A673 (cell line): Measurements from ENCODE around the gene ZNF630.

Source experiments
- EZH2 ChIP-seq: fragments of 200-600 bp; sonication (generic); IDR thresholded peaks from 2 replicates; pipeline ENCODE4 v1.6.1; 2017; ENCODE audit warnings: borderline replicate concordance, low read depth, mild to moderate bottlenecking, mixed read lengths, antibody characterized with exemption, low read length; ENCODE audit not compliant: poor library complexity, severe bottlenecking
- TF ChIP-seq, protein P1 (sequence below): fragments of 300-800, 200-600 bp; sonication (generic); conservative IDR thresholded peaks from 2 replicates; pipeline ENCODE4 v1.5.1; 2017; ENCODE audit warnings: low read depth, mild to moderate bottlenecking, antibody characterized with exemption, low read length, moderate library complexity, mixed read lengths

DNA sequence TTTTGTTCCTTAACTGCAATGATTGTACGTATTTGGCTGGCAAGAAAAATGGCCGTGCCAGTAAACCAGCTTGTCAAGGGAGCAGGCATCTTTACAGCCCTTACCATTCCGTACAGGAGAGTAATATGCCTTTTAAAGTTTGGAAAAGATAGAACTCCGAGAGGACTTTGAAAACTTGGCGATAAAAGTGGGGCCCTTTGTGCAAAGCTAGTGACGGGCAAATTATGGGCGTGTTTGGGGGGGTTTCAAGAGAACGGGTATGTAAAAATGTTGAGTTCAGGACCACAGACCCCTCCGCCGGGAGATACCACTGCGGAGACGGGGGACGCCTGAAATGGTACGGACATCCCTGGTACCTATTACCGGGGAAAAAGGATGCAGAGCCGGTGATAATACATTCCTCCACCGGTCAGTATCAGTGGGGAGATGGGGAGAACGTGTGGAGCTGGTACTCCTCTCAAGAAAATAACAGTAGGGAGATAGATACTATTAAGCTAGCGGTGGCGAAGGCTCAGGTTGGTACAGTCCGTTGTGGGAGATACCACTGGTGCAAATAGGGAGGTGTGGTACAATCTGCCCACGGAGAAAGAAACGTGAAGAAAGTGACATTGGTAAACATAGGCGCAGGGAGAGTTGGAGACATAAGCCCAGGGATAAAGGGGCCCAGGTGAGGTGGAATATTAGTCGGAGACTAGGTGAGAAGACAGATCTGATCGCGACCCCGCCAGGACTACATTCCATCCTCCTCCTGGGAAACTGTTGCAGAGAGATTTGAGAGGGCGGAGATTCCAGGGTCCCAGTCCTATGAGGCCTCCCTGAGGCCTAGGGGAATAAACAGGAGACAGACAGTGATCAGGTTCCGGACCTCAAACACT, 50.2 kb downstream of the ZNF630 start:
- TF ChIP-seq, protein P1, sequence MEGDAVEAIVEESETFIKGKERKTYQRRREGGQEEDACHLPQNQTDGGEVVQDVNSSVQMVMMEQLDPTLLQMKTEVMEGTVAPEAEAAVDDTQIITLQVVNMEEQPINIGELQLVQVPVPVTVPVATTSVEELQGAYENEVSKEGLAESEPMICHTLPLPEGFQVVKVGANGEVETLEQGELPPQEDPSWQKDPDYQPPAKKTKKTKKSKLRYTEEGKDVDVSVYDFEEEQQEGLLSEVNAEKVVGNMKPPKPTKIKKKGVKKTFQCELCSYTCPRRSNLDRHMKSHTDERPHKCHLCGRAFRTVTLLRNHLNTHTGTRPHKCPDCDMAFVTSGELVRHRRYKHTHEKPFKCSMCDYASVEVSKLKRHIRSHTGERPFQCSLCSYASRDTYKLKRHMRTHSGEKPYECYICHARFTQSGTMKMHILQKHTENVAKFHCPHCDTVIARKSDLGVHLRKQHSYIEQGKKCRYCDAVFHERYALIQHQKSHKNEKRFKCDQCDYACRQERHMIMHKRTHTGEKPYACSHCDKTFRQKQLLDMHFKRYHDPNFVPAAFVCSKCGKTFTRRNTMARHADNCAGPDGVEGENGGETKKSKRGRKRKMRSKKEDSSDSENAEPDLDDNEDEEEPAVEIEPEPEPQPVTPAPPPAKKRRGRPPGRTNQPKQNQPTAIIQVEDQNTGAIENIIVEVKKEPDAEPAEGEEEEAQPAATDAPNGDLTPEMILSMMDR = no peak
- no peak for TF ChIP-seq EZH2
